ENCODE measurements around the gene NKX6-1.

The NKX6-1 gene

GRCh38 chr4:84503495-84504437 is 4.7 kb upstream of the NKX6-1 start:
- in situ Hi-C loops (cut with HindIII; ENCODE audit: low pct_unique_long_range_greater_than_20kb, low sequenced_read_pairs): no loop called here
- peak; percentile 67 to 74 for DNase-seq (ENCODE audit: low read depth in 1 of 2, low spot score in 1 of 2)
- TF ChIP-seq JUND (IDR thresholded peaks at IDR 0.05; ENCODE audit: low read depth): no peak

GRCh38 chr4:84502955-84503373 is 3.9 kb upstream of the NKX6-1 start:
- no peak for TF ChIP-seq JUND (IDR thresholded peaks at IDR 0.05; ENCODE audit: low read depth)
- no peak for DNase-seq (ENCODE audit: low read depth in 1 of 2, low spot score in 1 of 2)
- in situ Hi-C loops (cut with HindIII; ENCODE audit: low pct_unique_long_range_greater_than_20kb, low sequenced_read_pairs): no loop called here

GRCh38 chr4:84502333-84502954 is 3.4 kb upstream of the NKX6-1 start:
- TF ChIP-seq JUND (IDR thresholded peaks at IDR 0.05; ENCODE audit: low read depth): no peak
- in situ Hi-C loops (cut with HindIII; ENCODE audit: low pct_unique_long_range_greater_than_20kb, low sequenced_read_pairs): no loop called here
- DNase-seq (ENCODE audit: low read depth in 1 of 2, low spot score in 1 of 2): no peak

- in situ Hi-C loops (cut with HindIII; ENCODE audit: low pct_unique_long_range_greater_than_20kb, low sequenced_read_pairs): no loop called here
- TF ChIP-seq JUND (IDR thresholded peaks at IDR 0.05; ENCODE audit: low read depth): no peak
Observed at GRCh38 chr4:84501721-84502267, 2.7 kb upstream of the NKX6-1 start.

DNA sequence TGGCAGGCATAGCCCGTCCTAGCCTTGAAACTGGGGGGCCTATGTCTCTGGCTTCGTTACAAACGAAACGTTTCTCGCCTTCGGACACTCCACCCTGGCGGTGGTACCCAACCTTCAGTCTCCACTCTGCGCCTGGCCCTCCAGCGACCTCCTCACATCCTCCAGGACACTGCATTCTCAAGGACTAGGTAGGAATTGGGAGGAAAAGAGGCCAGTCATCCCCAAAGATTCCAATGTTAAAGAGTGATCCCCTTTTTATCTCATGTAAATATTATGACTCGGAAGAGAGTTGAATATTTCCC is 2.1 kb upstream of the NKX6-1 start:
- no peak for TF ChIP-seq JUND (IDR thresholded peaks at IDR 0.05; ENCODE audit: low read depth)
- in situ Hi-C loops (cut with HindIII; ENCODE audit: low pct_unique_long_range_greater_than_20kb, low sequenced_read_pairs): no loop called here
- DNase-seq (ENCODE audit: low read depth in 1 of 2, low spot score in 1 of 2): no peak

More at GRCh38 chr4:84501721-84502267, 2.7 kb upstream of the NKX6-1 start:
- DNase-seq (ENCODE audit: low read depth in 1 of 2, low spot score in 1 of 2): no peak

GRCh38 chr4:84500386-84501201 is 1.5 kb upstream of the NKX6-1 start:
- DNase-seq (ENCODE audit: low read depth in 1 of 2, low spot score in 1 of 2): no peak
- in situ Hi-C loops (cut with HindIII; ENCODE audit: low pct_unique_long_range_greater_than_20kb, low sequenced_read_pairs): no loop called here
- TF ChIP-seq JUND (IDR thresholded peaks at IDR 0.05; ENCODE audit: low read depth): no peak

GRCh38 chr4:84499624-84499982 is 511 bp upstream of the NKX6-1 start:
- in situ Hi-C loops (cut with HindIII; ENCODE audit: low pct_unique_long_range_greater_than_20kb, low sequenced_read_pairs): no loop called here
- no peak for DNase-seq (ENCODE audit: low read depth in 1 of 2, low spot score in 1 of 2)

GRCh38 chr4:84498203-84498934 is 723 bp downstream of the NKX6-1 start:
- no peak for TF ChIP-seq JUND (IDR thresholded peaks at IDR 0.05; ENCODE audit: low read depth)
- peak; percentile 35 to 42 for DNase-seq (ENCODE audit: low read depth in 1 of 2, low spot score in 1 of 2)
- in situ Hi-C loops (cut with HindIII; ENCODE audit: low pct_unique_long_range_greater_than_20kb, low sequenced_read_pairs): no loop called here

More at GRCh38 chr4:84499624-84499982, 511 bp upstream of the NKX6-1 start:
- TF ChIP-seq JUND (IDR thresholded peaks at IDR 0.05; ENCODE audit: low read depth): no peak

DNA sequence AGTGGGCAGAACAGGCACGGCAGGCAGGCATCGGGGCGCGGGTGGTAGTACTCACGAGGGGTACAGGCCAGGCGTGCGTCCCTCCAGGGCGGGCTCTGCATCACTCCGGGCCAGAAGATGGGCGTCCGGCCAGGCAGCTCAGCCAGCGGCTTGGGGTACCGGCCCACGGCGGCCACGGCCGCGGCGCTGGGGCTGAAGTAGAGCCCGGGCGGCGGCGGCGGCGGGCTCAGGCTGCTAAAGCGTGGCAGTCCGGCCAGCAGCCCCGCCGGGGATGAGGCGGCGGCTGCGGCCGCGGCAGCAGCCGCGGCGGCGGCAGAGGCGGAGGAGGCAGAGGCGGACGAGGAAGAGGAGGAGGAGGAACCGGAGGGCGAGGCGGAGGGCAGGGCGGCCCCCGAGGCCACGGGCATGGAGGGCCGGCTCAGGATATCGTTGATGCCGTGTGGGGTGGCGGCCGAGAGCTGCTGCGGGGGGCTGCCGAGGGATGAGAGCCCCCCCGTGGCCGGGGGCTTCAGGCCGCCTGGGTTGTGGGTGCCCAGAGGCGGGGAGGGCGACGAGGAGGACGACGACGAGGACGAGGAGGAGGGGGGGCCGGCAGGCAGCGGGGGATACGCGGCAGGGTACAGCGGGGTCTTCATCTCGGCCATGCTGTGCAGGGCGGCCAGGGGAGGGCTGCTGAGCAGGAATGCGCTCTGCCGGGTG is 1.4 kb downstream of the NKX6-1 start:
- no peak for TF ChIP-seq JUND (IDR thresholded peaks at IDR 0.05; ENCODE audit: low read depth)
- DNase-seq (ENCODE audit: low read depth in 1 of 2, low spot score in 1 of 2): no peak
- in situ Hi-C loops (cut with HindIII; ENCODE audit: low pct_unique_long_range_greater_than_20kb, low sequenced_read_pairs): no loop called here

GRCh38 chr4:84496706-84497503 is 2.2 kb downstream of the NKX6-1 start:
- no peak for DNase-seq (ENCODE audit: low read depth in 1 of 2, low spot score in 1 of 2)
- in situ Hi-C loops (cut with HindIII; ENCODE audit: low pct_unique_long_range_greater_than_20kb, low sequenced_read_pairs): no loop called here
- no peak for TF ChIP-seq JUND (IDR thresholded peaks at IDR 0.05; ENCODE audit: low read depth)

DNA sequence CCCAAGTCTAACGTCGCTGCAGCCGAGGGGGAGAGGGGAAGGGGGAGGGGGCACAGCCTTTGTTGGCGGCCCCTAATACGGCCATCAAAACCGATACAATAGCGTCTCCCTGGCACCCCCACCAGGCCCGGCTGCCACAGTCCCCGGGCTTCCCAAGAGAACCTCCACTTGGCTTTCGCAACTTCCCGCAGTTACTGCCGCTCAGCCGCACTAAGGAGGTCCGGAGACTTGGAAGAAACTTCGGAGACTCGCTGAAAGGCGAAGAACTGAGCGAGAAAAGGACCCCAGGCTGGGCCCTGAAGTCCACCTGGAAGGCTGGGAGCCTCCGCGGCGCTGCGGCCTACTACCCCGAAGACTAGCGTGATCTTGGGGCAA is 2.8 kb downstream of the NKX6-1 start:
- DNase-seq (ENCODE audit: low read depth in 1 of 2, low spot score in 1 of 2): no peak
- TF ChIP-seq JUND (IDR thresholded peaks at IDR 0.05; ENCODE audit: low read depth): no peak
- in situ Hi-C loops (cut with HindIII; ENCODE audit: low pct_unique_long_range_greater_than_20kb, low sequenced_read_pairs): no loop called here
